GM21737 (cell line): ENCODE measurements around the gene TSPAN3.

Source experiments
- ATAC-seq: cut with Tn5 transposase; IDR thresholded peaks from one replicate; pipeline ENCODE4 v1.9.1; 2021; ENCODE audit warnings: mild to moderate bottlenecking, moderate library complexity; ENCODE audit not compliant: unreplicated experiment

The TSPAN3 gene

GRCh38 chr15:77012868-77013267 is 58.0 kb downstream of the TSPAN3 start:
- ATAC-seq, result no peak

DNA sequence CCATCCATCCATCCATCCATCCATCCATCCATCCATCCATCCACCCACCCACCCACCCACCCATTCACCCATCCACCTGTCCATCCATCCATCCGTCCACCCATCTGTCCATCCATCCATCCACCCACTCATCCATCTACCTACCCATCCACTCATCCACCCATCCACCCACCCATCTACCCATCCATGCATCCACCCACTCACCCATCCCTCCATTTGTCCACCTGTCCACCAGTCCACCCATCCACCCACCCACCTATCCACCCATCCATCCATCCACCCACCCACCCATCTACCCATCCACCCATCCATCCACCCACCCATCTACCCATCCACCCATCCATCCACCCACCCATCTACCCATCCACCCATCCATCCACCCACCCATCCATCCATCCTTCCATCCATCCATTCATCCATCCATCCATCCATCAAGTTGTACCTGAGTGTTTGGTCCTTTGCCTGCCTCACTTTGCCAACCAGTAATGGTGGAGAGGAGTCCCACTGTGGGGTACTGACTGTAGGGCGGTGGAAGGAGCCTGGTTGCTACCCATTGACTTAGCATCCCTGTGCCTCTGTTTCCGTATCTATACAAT is 58.7 kb downstream of the TSPAN3 start:
- ATAC-seq, result no peak

DNA sequence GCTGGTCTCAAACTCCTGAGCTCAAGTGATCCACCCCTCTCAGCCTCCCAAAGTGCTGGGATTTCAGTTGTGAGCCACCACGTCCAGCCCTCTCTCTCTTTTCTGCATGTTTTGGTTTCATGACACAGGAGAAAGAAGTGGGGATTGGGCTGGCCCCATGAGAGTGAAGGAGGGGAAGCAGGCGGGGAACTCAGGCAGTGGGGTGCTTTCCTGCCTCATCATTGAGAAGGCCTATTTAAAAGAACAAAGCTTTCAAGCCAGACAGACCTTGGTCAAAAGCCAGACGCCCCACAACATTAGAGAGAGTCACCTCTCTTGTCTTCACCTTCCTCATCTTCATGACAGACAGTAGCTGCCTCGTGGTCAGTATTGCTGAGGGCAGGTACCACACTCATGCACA is 60.1 kb downstream of the TSPAN3 start:
- no peak for ATAC-seq

GRCh38 chr15:77010312-77010686 is 60.6 kb downstream of the TSPAN3 start:
- no peak for ATAC-seq

DNA sequence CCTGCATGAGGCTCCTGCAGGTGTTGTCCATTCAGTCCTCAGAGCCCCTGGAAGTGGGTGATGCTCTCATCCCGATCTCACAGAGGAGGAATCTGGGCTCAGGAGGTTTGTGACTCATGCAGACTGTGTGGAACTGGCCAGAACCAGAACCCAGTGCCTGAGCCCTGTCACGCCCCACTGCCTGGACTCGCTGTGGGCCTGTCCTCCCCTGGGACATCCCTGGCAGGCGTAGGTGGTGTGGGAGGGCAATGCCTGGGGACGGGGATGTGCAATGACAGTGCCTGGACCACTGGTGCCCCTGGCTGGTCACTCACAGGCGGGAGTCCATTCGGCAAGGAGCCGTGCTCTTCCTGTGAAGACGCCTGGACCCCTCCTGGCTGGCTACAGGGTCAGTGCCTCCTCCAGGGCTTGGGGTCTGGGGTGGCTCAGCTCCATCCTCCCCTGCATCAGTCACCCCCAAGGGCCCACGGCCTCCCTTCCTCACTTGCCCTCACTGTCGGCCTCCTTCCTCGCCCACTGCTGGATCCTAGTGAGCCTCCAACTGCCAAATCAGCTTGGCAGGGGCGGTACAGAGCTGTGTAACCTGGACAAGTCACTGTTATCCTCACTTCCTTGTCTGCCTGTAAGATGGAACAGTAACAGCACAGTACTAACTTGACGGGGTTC is 61.1 kb downstream of the TSPAN3 start:
- no peak for ATAC-seq

- ATAC-seq, result no peak
Measured at GRCh38 chr15:77009176-77009575, 61.7 kb downstream of the TSPAN3 start.

GRCh38 chr15:77004189-77004588 is 66.7 kb downstream of the TSPAN3 start:
- ATAC-seq, result no peak

DNA sequence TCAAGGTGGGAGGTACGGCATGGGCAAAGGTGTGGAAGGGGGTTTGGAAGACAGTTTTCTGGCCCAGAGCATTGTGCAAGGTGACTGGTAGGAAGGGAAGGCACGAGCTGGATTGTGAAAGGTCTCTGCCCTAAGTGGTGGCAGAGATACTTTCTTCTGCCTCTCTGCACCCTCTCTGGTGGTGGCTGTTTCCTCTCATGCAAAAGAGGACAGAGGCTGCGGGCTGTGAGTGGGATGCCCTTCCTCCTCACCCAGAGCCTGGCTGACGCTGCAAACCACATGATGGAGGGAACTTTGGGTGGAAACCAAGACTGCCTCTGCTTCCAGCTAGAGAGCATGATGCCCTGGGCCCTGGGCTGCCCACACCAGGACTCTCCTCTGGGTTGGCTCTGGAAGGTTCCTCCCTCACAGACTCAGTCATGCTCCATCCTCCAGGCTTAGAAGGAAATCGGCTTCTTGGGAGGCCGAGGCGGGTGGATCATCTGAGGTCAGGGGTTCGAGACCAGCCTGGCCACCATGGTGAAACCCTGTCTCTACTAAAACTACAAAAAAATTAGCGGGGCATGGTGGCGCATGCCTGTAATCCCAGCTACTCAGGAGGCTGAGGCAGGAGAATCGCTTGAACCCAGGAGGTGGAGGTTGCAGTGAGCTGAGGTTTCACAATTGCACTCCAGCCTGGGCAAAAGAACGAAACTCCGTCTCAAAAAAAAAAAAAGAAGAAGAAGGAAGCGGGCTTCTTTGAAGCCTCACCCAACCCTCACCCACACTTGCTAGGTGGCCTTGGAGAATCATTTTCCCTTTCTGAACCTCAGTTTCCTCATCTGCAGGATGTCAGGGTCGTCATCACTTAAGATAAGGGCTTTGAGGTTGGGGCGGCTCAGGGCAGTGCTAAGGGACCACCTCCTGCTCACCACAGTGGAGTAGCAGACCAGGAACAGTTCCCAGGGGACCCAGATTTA is 67.7 kb downstream of the TSPAN3 start:
- ATAC-seq, result peak; percentile 59

DNA sequence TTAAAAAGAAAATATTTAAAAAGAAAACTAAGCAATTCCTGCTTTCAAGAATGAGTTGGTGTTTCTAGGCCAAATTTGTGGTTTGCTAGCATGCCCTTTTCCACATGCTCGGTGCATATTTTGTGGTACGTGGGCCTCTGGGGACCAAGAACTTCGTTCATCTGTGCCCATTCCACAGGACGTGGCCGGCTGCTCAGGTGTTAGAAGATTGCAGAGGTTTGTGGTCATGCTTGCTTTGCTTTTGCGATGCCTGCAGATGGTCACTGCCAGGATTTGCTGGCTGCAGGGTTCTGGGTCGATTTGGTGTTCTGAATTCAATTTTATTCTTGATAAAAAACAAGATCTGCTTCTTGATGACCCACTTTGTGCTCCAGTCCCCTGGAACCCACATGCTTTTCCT is 68.5 kb downstream of the TSPAN3 start:
- no peak for ATAC-seq

- no peak for ATAC-seq
Measured at GRCh38 chr15:77001966-77002365, 68.9 kb downstream of the TSPAN3 start.

- ATAC-seq, result no peak
Measured at GRCh38 chr15:77001351-77001750, 69.6 kb downstream of the TSPAN3 start.

GRCh38 chr15:76999996-77000395 is 70.9 kb downstream of the TSPAN3 start:
- no peak for ATAC-seq

GRCh38 chr15:76998663-76999285 is 72.1 kb downstream of the TSPAN3 start:
- no peak for ATAC-seq

DNA sequence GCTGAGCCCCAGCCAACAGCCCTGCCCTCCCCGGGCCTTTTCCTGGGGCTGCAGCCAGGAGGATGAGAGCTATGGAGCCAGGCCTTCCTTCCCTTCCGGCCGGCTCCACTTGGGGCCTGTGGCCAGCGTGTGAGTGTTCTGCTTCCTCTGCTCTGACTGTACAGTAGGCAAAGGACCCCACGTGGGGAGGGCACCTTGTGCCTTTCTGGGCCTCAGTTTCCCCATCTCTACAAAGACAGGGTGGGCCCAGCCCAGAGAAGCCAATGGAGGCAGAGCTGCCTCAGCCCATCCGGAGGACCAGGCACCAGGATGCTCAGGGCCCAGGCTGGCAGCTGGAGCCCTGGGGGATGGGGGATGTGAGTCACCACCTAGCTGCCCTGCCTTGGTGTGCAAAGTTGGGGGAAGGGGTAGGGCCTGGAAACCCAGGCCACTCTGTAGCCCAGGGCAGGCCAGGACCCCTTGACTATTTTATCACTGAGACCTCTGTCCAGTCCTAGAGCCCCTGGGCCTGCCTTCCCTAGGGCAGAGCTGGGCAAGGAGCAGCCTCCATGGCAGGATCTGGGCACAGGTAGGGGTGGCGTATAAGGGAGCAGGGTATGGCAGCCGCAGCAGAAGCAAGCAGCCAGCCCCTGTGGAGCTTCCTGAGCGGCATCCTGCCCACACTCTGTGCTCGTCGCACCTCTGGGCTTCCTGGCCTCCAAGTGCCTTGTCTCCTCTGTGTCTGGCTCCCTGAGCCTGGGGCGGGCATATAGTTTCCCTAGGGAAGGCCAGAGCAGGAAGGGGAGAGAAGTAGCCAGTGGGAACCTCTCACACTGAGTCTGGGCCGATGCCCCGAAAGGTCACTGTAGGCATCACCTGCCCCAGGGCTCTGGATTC is 74.1 kb downstream of the TSPAN3 start:
- no peak for ATAC-seq

- no peak for ATAC-seq
Measured at GRCh38 chr15:76996076-76996525, 74.8 kb downstream of the TSPAN3 start.

- ATAC-seq, result peak; percentile 61
Measured at GRCh38 chr15:76994971-76995945, 75.7 kb downstream of the TSPAN3 start, which contains the start of gene PSTPIP1. Gene PSTPIP1, plus strand, starts transcription at chr15:76995126. Its CDS starts 448 bp downstream, at chr15:76995574.

DNA sequence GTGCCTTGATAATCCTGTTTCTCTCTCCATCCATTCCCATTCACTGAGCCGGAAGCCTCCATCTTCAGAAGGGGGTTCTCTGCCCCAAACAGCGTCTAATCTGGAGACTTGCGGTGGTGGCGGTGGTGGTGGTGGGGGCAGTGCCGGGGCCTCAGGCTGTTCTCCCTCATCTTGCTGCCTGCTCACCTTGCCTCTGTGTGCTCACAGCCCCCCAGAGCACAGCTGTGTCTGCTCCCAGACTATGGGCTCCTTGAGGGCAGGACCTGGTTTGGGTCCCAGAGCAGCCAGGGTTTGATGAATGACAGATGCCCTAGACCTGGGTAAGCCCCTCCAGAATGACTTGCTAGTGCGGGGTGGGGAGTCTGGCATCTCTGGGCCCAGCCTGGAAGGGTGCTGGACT is 76.4 kb downstream of the TSPAN3 start:
- ATAC-seq, result no peak

- ATAC-seq, result no peak
Measured at GRCh38 chr15:76994001-76994400, 76.9 kb downstream of the TSPAN3 start.

GRCh38 chr15:76993114-76993725 is 77.7 kb downstream of the TSPAN3 start:
- ATAC-seq, result no peak
